HUES64 (cell line): ENCODE results near the gene PRKCZ.
"Not testable (repeated sequence)": the region's sequence is repeated elsewhere in the genome, so short reads cannot be mapped to it uniquely, and the experiment has no call there.

ENCODE experiments used
- H3K27ac ChIP-seq: 2 replicates; pipeline ENCODE4 v1.7.0; 2013; ENCODE audit warnings: low read depth, low read length, inconsistent platforms
- H3K27me3 ChIP-seq: 2 replicates; pipeline ENCODE4 v1.6.1; 2013; ENCODE audit warnings: mild to moderate bottlenecking, low read length; ENCODE audit not compliant: insufficient read depth
- H3K36me3 ChIP-seq: 2 replicates; pipeline ENCODE4 v1.6.1; 2013; ENCODE audit warnings: mild to moderate bottlenecking, low read length; ENCODE audit not compliant: insufficient read depth
- H3K4me1 ChIP-seq: 2 replicates; pipeline ENCODE4 v1.6.1; 2013; ENCODE audit warnings: mild to moderate bottlenecking, low read length, moderate library complexity; ENCODE audit not compliant: insufficient read depth
- H3K4me3 ChIP-seq: 2 replicates; pipeline ENCODE4 v1.5.1; 2013; ENCODE audit warnings: mild to moderate bottlenecking, low read length, moderate library complexity
- H3K9ac ChIP-seq: 2 replicates; pipeline ENCODE4 v1.6.1; 2013; ENCODE audit warnings: mild to moderate bottlenecking, low read depth, low read length
- H3K9me3 ChIP-seq: 2 replicates; pipeline ENCODE4 v1.6.1; 2013; ENCODE audit warnings: low read depth, low read length; ENCODE audit not compliant: insufficient read depth
- WGBS: fragments of 150-250, 120-280 bp; methylation state at CpG from one replicate; pipeline ENCODE4 v1.1.7; 2013; ENCODE audit warnings: missing lambda C conversion rate; 5-methylcytosine and 5-hydroxymethylcytosine counted together

Gene PRKCZ

GRCh38 chr1:2091611-2092604, 41.7 kb downstream of the PRKCZ start:
- peaks cover 4% of the 10 kb centered on the region; the same call in 1 of the 2 replicates for H3K4me1 ChIP-seq
- no peak overlapping the region for H3K4me3 ChIP-seq
- no peaks in the 10 kb centered on the region for H3K27me3 ChIP-seq
- 41% methylated on average over 45 of the region's 48 CpGs for WGBS
- H3K36me3 ChIP-seq: 0 out of 2 replicates have a peak, but pooled peaks cover 4% of the 10 kb centered on the region
- no peak overlapping the region for H3K9ac ChIP-seq
- 0 out of 2 replicates have a peak, but pooled peaks cover under 1% of the 10 kb centered on the region for H3K9me3 ChIP-seq
- H3K27ac ChIP-seq: no peak overlapping the region

GRCh38 chr1:2093055-2093454, 42.8 kb downstream of the PRKCZ start:
- no peak overlapping the region for H3K9ac ChIP-seq
- peaks cover 4% of the 10 kb centered on the region; the same call in 1 of the 2 replicates for H3K4me1 ChIP-seq
- H3K27ac ChIP-seq: no peak overlapping the region
- H3K4me3 ChIP-seq: no peak overlapping the region
- H3K27me3 ChIP-seq: no peaks in the 10 kb centered on the region
- peaks cover 8% of the 10 kb centered on the region for H3K9me3 ChIP-seq
- WGBS: 95% methylated on average over 14 of the region's 14 CpGs
- H3K36me3 ChIP-seq: 0 out of 2 replicates have a peak, but pooled peaks cover 4% of the 10 kb centered on the region

- H3K4me1 ChIP-seq: peaks cover 4% of the 10 kb centered on the region; the same call in 1 of the 2 replicates
- no peak overlapping the region for H3K4me3 ChIP-seq
- 94% methylated on average over 26 of the region's 26 CpGs for WGBS
- H3K27ac ChIP-seq: no peak overlapping the region
- 0 out of 2 replicates have a peak, but pooled peaks cover 4% of the 10 kb centered on the region for H3K36me3 ChIP-seq
- H3K9ac ChIP-seq: no peak overlapping the region
- H3K9me3 ChIP-seq: peaks cover 8% of the 10 kb centered on the region
- H3K27me3 ChIP-seq: no peaks in the 10 kb centered on the region
Measured at GRCh38 chr1:2093636-2094035, 43.4 kb downstream of the PRKCZ start.

- 97% methylated on average over 59 of the region's 60 CpGs for WGBS
- H3K27me3 ChIP-seq: not testable (repeated sequence)
Measured at GRCh38 chr1:2094269-2095158, 44.3 kb downstream of the PRKCZ start.

DNA sequence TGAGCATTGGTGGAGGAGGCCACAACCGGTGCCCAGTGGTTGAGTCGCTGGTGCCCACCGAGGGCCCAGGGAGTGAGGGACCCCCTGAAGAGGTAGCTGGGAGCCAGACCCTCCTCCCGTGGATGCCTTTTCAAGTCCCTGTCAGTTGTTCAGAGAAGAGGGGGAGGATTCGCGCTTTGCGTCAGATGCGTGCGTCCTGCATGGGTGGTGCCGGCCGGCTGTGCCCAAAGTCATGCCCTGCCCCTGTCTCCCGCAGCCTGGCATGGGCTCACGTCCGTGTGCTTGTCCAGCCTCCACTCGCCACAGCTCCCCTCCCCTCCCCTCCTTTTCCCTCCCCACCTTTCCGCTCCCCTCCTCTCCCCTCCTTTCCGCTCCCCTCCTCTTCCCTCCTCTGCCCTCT, 45.2 kb downstream of the PRKCZ start:
- Histone ChIP-seq H3K9ac (no peak overlapping the region), H3K4me1 (0 out of 2 replicates have a peak, but pooled peaks cover 4% of the 10 kb centered on the region), H3K4me3 (no peak overlapping the region), H3K9me3 (peaks cover 8% of the 10 kb centered on the region), H3K27me3 (no peaks in the 10 kb centered on the region), H3K27ac (no peak overlapping the region), H3K36me3 (0 out of 2 replicates have a peak, but pooled peaks cover 3% of the 10 kb centered on the region)
- WGBS: 92% methylated on average over 17 of the region's 17 CpGs

More at GRCh38 chr1:2094269-2095158, 44.3 kb downstream of the PRKCZ start:
- not testable (repeated sequence) for H3K9ac ChIP-seq, H3K36me3 ChIP-seq, H3K9me3 ChIP-seq, H3K4me1 ChIP-seq, H3K27ac ChIP-seq, H3K4me3 ChIP-seq

DNA sequence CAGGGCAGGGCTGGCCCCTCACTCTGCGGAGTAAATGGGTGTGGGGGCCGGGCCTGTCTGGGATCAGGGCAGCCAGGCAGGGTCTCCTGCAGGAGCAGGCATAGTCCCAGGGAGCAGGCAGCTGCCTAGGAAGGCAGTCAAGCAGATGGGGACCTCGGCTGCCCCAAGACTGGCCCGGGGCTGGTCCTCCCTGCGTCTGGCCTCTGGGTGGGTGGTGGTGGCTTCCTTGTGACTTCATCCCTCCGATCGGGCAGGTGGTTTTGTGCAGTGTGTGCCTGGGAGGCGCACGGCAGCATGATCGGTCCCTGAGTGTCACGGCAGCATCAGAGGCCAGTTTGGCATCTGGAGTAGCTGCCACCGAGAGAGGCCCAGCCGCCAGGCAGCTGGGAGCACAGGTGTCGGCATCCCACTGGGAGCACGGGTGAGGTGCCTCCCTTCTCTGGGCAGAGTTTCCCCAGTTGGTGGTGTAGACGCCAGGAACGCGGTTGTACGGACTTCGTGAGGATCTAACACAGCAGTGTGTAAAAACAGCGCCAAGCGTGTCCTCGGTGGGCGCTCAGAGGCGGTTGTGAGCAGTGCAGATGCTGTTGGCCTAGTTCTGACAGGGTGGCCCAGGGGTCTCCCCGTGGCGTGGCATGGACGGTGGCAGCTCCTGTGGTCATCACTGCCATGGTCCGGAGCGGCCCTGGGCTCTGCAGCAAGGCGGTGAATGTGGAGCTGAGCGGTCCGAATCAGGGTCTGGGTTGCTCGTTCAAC, 45.9 kb downstream of the PRKCZ start:
- Histone ChIP-seq H3K27me3 (no peaks in the 10 kb centered on the region), H3K27ac (no peak overlapping the region), H3K36me3 (0 out of 2 replicates have a peak, but pooled peaks cover 3% of the 10 kb centered on the region), H3K9me3 (peaks cover 8% of the 10 kb centered on the region), H3K4me3 (no peak overlapping the region), H3K4me1 (0 out of 2 replicates have a peak, but pooled peaks cover 4% of the 10 kb centered on the region), H3K9ac (no peak overlapping the region)
- WGBS: 96% methylated on average over 34 of the region's 34 CpGs

DNA sequence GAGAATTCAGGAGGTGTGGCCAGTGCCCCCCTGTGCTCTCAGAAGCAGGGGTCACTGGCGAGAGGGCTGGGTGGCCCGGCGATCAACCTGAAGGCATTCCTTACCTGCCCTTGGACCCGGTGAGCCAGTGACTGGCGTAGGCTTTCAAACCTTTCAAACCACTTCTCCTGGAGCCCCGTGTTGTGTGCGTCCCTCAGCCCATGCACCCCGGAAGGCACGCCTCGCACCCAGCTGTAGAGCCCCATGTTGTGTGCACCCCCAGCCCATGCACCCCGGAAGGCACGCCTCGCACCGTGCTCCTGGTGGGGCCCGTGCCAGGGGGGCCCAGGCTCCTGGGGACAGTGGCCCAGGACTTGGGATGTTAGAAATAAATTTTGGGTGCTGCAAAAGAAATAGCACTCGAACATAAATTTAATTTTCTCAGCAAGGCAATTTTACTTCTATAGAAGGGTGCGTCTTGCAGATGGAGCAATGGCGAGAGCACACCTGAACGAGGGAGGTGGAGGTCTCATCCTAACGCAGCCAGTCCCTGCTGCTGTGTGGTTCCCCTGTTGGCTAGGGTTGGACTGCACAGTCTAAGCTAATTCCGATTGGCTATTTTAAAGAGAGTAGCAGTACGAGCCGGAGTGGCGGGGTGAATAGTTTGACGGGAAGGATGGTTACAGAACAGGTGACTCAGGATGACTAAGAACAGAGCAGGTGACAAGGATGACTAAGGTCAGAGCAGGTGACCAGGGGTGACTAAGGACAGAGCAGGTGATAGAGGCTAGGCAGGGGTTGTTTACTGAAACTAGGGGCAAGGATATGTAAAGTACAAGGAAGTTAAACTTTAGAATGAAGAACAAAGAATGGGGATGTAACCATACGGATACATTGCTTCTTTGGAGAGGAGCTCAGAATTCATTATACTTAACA, 47.4 kb downstream of the PRKCZ start:
- WGBS: 98% methylated on average over 26 of the region's 26 CpGs
- Histone ChIP-seq H3K27ac (no peak overlapping the region), H3K9ac (no peak overlapping the region), H3K36me3 (0 out of 2 replicates have a peak, but pooled peaks cover 3% of the 10 kb centered on the region), H3K4me3 (no peak overlapping the region), H3K9me3 (peaks cover 8% of the 10 kb centered on the region), H3K27me3 (no peaks in the 10 kb centered on the region), H3K4me1 (no peaks in the 10 kb centered on the region)

DNA sequence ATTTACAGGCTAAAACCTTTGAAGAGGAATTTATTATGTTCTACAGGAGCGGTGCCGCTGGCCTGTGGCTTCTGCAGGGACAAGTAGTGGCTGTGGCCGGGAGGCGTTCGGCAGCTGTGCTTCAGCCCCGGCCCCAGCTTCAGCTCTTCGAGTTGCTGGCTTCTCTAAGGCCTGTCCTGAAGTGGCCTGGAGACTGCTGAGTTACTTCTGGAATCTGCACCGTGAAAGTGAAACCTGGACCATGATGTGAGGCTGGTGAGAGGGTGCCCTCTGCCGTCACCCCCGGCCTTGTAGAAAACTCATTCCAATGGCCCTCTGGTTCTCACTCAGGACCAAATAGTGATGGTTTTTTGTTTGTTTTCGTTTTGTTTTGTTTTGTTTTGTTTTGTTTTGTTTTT, 48.1 kb downstream of the PRKCZ start:
- no peak overlapping the region for H3K9ac ChIP-seq
- H3K36me3 ChIP-seq: 0 out of 2 replicates have a peak, but pooled peaks cover 3% of the 10 kb centered on the region
- no peaks in the 10 kb centered on the region for H3K27me3 ChIP-seq
- H3K27ac ChIP-seq: no peak overlapping the region
- no peak overlapping the region for H3K4me3 ChIP-seq
- no peaks in the 10 kb centered on the region for H3K4me1 ChIP-seq
- WGBS: 96% methylated on average over 11 of the region's 11 CpGs
- peaks cover 8% of the 10 kb centered on the region for H3K9me3 ChIP-seq

GRCh38 chr1:2098839-2099785, 48.9 kb downstream of the PRKCZ start:
- Histone ChIP-seq H3K4me3 (no peak overlapping the region), H3K4me1 (no peaks in the 10 kb centered on the region), H3K9me3 (peaks cover 8% of the 10 kb centered on the region), H3K27ac (no peak overlapping the region), H3K9ac (no peak overlapping the region), H3K36me3 (0 out of 2 replicates have a peak, but pooled peaks cover 3% of the 10 kb centered on the region), H3K27me3 (no peaks in the 10 kb centered on the region)
- WGBS: 93% methylated on average over 34 of the region's 35 CpGs
